Measurements from ENCODE around the gene RAPGEF4. TPM values are rescaled to one million over a fixed set of nuclear protein-coding genes. Genes with fewer than 3 reads are reported as not detected.

RAPGEF4 gene
- total RNA-seq, 1 experiment from 2014 or later = 2.2 TPM

DNA sequence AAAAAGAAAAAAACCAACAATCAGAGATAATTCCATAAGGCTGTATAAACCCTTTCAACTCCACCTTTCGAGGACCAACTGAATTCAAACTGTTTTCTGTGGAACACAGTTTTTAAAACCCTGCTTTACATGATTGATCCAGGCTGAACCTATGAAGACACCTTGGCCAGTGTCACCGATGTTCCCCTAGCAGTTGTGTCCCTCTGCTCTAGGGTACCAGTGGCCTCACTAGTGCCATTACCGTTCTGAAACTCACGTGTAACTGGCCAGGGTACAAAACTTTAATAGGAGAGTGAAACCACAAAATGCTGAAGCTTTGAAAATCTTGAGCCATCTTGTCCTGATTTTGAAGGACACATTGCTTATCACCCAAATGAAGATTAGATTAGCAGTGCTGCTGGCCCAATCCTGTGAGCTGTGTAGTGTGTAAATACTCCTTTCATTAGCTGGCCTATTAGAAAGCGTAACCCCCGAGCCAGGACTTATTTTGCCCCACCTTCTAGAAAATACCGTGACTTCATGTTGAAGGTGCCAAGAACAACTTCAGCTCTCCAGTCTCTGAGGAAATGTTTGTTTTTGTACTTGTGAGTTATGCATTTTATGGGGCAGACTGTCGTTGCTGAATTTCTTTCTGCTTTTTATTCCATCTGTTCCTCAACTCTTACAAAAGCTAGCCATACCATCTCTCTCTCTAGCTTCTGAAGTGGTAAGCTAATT lies 192.2 kb downstream of the RAPGEF4 start (continued):
- TF ChIP-seq HMGXB4 (CRISPR knock-in tag; IDR thresholded peaks at IDR 0.05) (no peak), E2F4 (CRISPR knock-in tag; IDR thresholded peaks at IDR 0.05; ENCODE audit: borderline replicate concordance, low read depth) (no peak), ZNF317 (CRISPR knock-in tag; IDR thresholded peaks at IDR 0.05; ENCODE audit: borderline replicate concordance, low read depth) (no peak)
- TF ChIP-seq, protein P1, sequence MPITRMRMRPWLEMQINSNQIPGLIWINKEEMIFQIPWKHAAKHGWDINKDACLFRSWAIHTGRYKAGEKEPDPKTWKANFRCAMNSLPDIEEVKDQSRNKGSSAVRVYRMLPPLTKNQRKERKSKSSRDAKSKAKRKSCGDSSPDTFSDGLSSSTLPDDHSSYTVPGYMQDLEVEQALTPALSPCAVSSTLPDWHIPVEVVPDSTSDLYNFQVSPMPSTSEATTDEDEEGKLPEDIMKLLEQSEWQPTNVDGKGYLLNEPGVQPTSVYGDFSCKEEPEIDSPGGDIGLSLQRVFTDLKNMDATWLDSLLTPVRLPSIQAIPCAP (CRISPR knock-in tag; IDR thresholded peaks at IDR 0.05) = no peak

DNA sequence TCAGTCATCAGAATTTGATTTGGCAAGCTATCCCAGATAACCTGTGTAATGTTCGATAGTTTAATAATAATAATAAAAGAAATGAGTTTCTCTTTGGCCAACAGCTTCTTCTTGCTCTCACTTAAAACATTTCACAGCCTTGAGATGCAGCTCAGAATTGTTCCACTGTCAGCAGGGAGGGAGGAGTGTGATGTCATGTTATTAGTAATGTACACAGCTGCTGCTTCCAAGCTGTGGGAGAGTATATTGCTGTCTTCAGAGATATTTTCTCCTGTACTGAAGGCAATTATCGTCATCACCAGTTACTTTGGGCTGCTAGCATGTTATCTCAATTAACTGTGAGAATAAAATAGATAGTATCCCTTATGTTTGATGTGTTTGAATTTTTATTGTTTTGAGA lies 193.1 kb downstream of the RAPGEF4 start:
- Mint-ChIP-seq H3K27ac (no peak overlapping the region), H3K36me3 (no peaks in the 10 kb centered on the region), H3K4me3 (no peak overlapping the region), H3K27me3 (ENCODE audit: low read depth) (no peaks in the 10 kb centered on the region), H3K4me1 (peaks cover 27% of the 10 kb centered on the region), H3K9me3 (no peaks in the 10 kb centered on the region)
- ATAC-seq = no peak
- ChIA-PET POLR2A (no interaction called here), CTCF (no interaction called here)
- TF ChIP-seq NR1H2 (CRISPR knock-in tag; IDR thresholded peaks at IDR 0.05) (no peak), MLX (CRISPR knock-in tag; IDR thresholded peaks at IDR 0.05) (no peak)
- no peak for DNase-seq (ENCODE audit: low spot score)

DNA sequence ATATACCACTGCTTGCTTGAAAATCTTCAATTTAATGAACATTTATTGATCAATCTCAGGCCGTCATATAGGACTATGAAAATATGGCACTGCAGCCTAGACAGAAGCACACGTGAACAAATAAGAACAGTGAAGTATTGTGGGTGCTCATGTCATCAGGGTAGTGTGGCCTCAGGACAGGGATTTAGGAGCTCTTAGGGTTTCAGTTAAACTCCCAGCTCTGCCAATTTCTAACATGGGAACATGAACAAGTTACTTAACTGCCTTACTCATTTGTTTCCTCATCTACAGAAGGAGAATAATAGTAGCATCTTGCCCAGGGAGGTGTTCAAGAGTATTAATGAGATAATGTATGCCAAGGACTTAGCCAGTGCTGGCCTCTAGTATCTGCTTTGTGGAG lies 194.0 kb downstream of the RAPGEF4 start:
- ATAC-seq (no peak), DNase-seq (ENCODE audit: low spot score) (no peak)
- Mint-ChIP-seq H3K4me3 (no peak overlapping the region), H3K4me1 (peaks cover 27% of the 10 kb centered on the region), H3K9me3 (no peaks in the 10 kb centered on the region), H3K27ac (no peak overlapping the region), H3K27me3 (ENCODE audit: low read depth) (no peaks in the 10 kb centered on the region), H3K36me3 (no peaks in the 10 kb centered on the region)
- ChIA-PET CTCF (interaction anchor here (0.7 to 4.4 kb wide), 5 partner anchors 12 to 123 kb away, joined by 3 to 60 read pairs (median 6); no protein-coding TSS in a partner anchor), POLR2A (interaction anchor here (0.5 kb wide), 1 partner anchor 100 kb away, joined by 3 read pairs; no protein-coding TSS in a partner anchor)
- TF ChIP-seq TCF7 (CRISPR knock-in tag; IDR thresholded peaks at IDR 0.05; ENCODE audit: low read depth) (no peak), MXD4 (CRISPR knock-in tag; IDR thresholded peaks at IDR 0.05; ENCODE audit: borderline replicate concordance) (no peak), ZNF396 (CRISPR knock-in tag; IDR thresholded peaks at IDR 0.05; ENCODE audit: borderline replicate concordance) (no peak), ZBTB43 (CRISPR knock-in tag; IDR thresholded peaks at IDR 0.05) (no peak), ZBTB21 (CRISPR knock-in tag; IDR thresholded peaks at IDR 0.05; ENCODE audit: borderline replicate concordance) (no peak), ZNF138 (CRISPR knock-in tag; conservative IDR thresholded peaks at IDR 0.05) (no peak), ARID4B (CRISPR knock-in tag; IDR thresholded peaks at IDR 0.05; ENCODE audit: borderline replicate concordance) (no peak), PRDM15 (CRISPR knock-in tag; IDR thresholded peaks at IDR 0.05) (no peak)
- TF ChIP-seq, protein P2, sequence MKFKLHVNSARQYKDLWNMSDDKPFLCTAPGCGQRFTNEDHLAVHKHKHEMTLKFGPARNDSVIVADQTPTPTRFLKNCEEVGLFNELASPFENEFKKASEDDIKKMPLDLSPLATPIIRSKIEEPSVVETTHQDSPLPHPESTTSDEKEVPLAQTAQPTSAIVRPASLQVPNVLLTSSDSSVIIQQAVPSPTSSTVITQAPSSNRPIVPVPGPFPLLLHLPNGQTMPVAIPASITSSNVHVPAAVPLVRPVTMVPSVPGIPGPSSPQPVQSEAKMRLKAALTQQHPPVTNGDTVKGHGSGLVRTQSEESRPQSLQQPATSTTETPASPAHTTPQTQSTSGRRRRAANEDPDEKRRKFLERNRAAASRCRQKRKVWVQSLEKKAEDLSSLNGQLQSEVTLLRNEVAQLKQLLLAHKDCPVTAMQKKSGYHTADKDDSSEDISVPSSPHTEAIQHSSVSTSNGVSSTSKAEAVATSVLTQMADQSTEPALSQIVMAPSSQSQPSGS (CRISPR knock-in tag; IDR thresholded peaks at IDR 0.05; ENCODE audit: borderline replicate concordance, low read depth) = no peak
